T-cell (primary cell): ENCODE results near the gene DUS2. TPM values are rescaled to one million over a fixed set of nuclear protein-coding genes. Genes with fewer than 3 reads are reported as not detected.
A peak's percentile ranks its signal among the peaks of the same experiment; 100 is the strongest.
"Not testable (repeated sequence)": the region's sequence is repeated elsewhere in the genome, so short reads cannot be mapped to it uniquely, and the experiment has no call there.

Experiments used
- ATAC-seq, 4 experiments: fragments of 200-7000 bp in 3 of 4; fragments of 150-1000 bp in 1 of 4; cut with Tn5 transposase; replicated peaks in 1 of 4; 1 replicate in 3 of 4; 2 replicates in 1 of 4; pipeline ENCODE4 v1.10.0; 2021; ENCODE audit warnings: moderate library complexity in 3 of 4, mild to moderate bottlenecking in 2 of 4, moderate number of reproducible peaks in 1 of 4
- CTCF ChIA-PET, 2 donors: fragments of 300-600 bp; sonication (Branson Sonifier 250); formaldehyde crosslinking; loops; one replicate each; lab custom pipeline; 2022; ENCODE audit warnings: antibody characterized with exemption in 2 of 2; lab: Charles Lee
- POLR2A ChIA-PET, 2 donors: fragments of 300-600 bp; sonication (Branson Sonifier 250); formaldehyde crosslinking; loops; one replicate each; lab custom pipeline; 2022; ENCODE audit warnings: antibody characterized with exemption in 2 of 2; lab: Charles Lee
- DNase-seq, 35 experiments: peaks; one replicate each; pipeline versions ENCODE4 v3.0.0 to v3.0.0-alpha.2; 2013 to 2023
- H3K27ac ChIP-seq: one replicate; pipeline ENCODE4 v1.5.1; 2013; ENCODE audit warnings: low read length
- H3K27me3 ChIP-seq, 2 experiments: replicated peaks in 1 of 2; 1 replicate in 1 of 2; 2 replicates in 1 of 2; pipeline versions ENCODE4 v1.6.1 to v1.7.0; 2013; ENCODE audit warnings: low read length in 1 of 2, mixed read lengths in 1 of 2; ENCODE audit not compliant: control insufficient read depth in 2 of 2, insufficient read depth in 2 of 2; ENCODE audit errors: extremely low read depth in 1 of 2
- H3K36me3 ChIP-seq, 2 donors: 1 replicate in 1 of 2; 2 replicates in 1 of 2; pipeline versions ENCODE4 v1.6.1 to v1.7.0; 2013; ENCODE audit warnings: low read length in 1 of 2; ENCODE audit not compliant: control insufficient read depth in 2 of 2, insufficient read depth in 1 of 2; ENCODE audit errors: extremely low read depth in 1 of 2
- H3K4me1 ChIP-seq, 2 experiments: 1 replicate in 1 of 2; 2 replicates in 1 of 2; pipeline versions ENCODE4 v1.6.1 to v1.7.0; 2013; ENCODE audit warnings: low read length in 2 of 2, mixed read lengths in 1 of 2; ENCODE audit not compliant: insufficient read depth in 2 of 2, control insufficient read depth in 1 of 2; ENCODE audit errors: extremely low read depth in 1 of 2
- H3K4me3 ChIP-seq, 2 donors: 1 replicate in 1 of 2; 2 replicates in 1 of 2; pipeline versions ENCODE4 v1.5.1 to v1.7.0; 2013; ENCODE audit warnings: mild to moderate bottlenecking in 2 of 2, low read length in 1 of 2, moderate library complexity in 1 of 2; ENCODE audit not compliant: control insufficient read depth in 1 of 2; ENCODE audit errors: extremely low read depth in 1 of 2
- H3K9me3 ChIP-seq: 2 replicates; pipeline ENCODE4 v1.7.0; 2013
- H3K27ac Mint-ChIP-seq, 2 donors: one replicate each; pipeline ENCODE4 v1.8.0; 2020 to 2021; ENCODE audit warnings: mild to moderate bottlenecking in 2 of 2, mixed read lengths in 2 of 2
- H3K27me3 Mint-ChIP-seq, 2 donors: one replicate each; pipeline ENCODE4 v1.8.0; 2021 to 2022; ENCODE audit warnings: mixed read lengths in 2 of 2
- H3K36me3 Mint-ChIP-seq: one replicate; pipeline ENCODE4 v1.8.0; 2021; ENCODE audit warnings: mixed read lengths
- H3K4me1 Mint-ChIP-seq, 3 donors: one replicate each; pipeline ENCODE4 v1.8.0; 2020 to 2022; ENCODE audit warnings: mixed read lengths in 3 of 3, mild to moderate bottlenecking in 1 of 3
- H3K4me3 Mint-ChIP-seq, 3 donors: one replicate each; pipeline ENCODE4 v1.8.0; 2020 to 2022; ENCODE audit warnings: mild to moderate bottlenecking in 3 of 3, mixed read lengths in 3 of 3, moderate library complexity in 3 of 3
- H3K9me3 Mint-ChIP-seq, 3 donors: one replicate each; pipeline ENCODE4 v1.8.0; 2020 to 2022; ENCODE audit warnings: mixed read lengths in 3 of 3
- WGBS: methylation state at CpG from one replicate; pipeline ENCODE4 v1.1.5; 2013; ENCODE audit warnings: missing lambda C conversion rate; ENCODE audit not compliant: insufficient coverage; 5-methylcytosine and 5-hydroxymethylcytosine counted together
- total RNA-seq, 35 experiments: library from RNA in 6 of 35; stranded (reverse) in 6 of 35; fragments of 120-200 nt in 1 of 35; gene quantifications; one replicate each; pipeline versions ENCODE4 v1.2.1 to v1.2.4 and lab custom pipeline; 2013 to 2026

The DUS2 gene
- total RNA-seq, 5 donors from 2014 or later (not counting 1 experiment from before 2014, with no cell fraction given) = 14.5 to 19.4 (median 15.8) TPM

DNA sequence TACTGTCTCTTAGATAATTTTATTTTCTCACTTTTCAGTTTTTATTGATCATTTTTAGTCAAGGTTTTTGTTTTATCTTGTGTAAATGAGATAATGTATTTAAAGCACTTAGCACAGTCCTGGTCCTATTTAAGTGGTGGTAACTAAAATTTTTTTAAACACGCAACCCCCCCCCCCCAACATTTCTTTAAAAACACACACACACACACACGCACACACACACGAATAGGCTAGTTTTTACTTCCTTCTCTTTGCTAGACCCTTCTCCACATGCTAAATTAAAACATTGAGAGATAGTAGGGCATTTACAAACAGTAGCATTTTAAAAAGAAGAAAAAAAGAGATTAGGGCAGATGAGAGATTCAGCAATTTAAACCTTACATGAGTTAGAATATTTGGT lies 67.0 kb downstream of the DUS2 start:
- Histone ChIP-seq H3K36me3 (peaks cover 0 to 3% of the 10 kb centered on the region in 2 donors), H3K4me3 (no peak overlapping the region), H3K27ac (peak overlapping the region; percentile 16), H3K27me3 (no peaks in the 10 kb centered on the region), H3K4me1 (peaks cover 31 to 42% of the 10 kb centered on the region in 2 experiments), H3K9me3 (no peaks in the 10 kb centered on the region)
- ATAC-seq (no peak), DNase-seq (no peak)
- no CpG with 5 or more reads among the region's 3 CpGs for WGBS
- Mint-ChIP-seq H3K36me3 (no peaks in the 10 kb centered on the region), H3K4me1 (peaks cover 69 to 79% (median 75%) of the 10 kb centered on the region in 3 donors), H3K9me3 (no peaks in the 10 kb centered on the region), H3K27ac (peak overlapping the region; percentile 85 to 92), H3K27me3 (no peaks in the 10 kb centered on the region), H3K4me3 (peak overlapping the region; percentile 64 to 74 (median 69))
- ChIA-PET CTCF (interaction anchor here in 1 of 2 donors (1.1 kb wide), 1 partner anchor 127 kb away, joined by 6 read pairs; no protein-coding TSS in a partner anchor), POLR2A (interaction anchor here in 1 of 2 donors (0.8 kb wide), 1 partner anchor 10 kb away, joined by 5 read pairs; no protein-coding TSS in a partner anchor)

DNA sequence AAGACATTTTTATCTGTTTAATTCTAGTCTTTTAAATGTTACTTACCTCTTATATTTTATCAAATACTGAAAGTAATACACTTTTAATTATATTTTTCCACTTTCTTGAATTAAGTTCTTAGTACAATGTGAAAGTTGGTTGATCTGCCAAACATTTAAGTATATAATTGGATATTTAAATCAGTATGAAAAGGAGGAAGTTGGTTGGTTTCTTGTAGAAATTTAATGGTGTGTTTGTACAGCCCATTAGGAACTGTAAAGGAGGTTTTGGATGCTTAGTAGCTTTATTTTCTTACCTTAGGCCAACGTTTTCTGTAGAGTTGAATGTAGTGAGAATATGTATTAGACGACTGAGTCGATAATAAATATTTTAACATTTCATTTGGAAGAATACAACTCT lies 67.4 kb downstream of the DUS2 start:
- ChIA-PET POLR2A (no interaction called here), CTCF (interaction anchor here (0.5 to 1.1 kb wide), 4 partner anchors 9 to 201 kb away, joined by 3 to 6 read pairs (median 4); no protein-coding TSS in a partner anchor)
- no peak for DNase-seq
- Histone ChIP-seq H3K4me3 (no peak overlapping the region), H3K4me1 (peaks cover 35 to 42% of the 10 kb centered on the region in 2 experiments), H3K36me3 (peaks cover 0 to 3% of the 10 kb centered on the region in 2 donors), H3K9me3 (no peaks in the 10 kb centered on the region), H3K27ac (no peak overlapping the region), H3K27me3 (no peaks in the 10 kb centered on the region)
- Mint-ChIP-seq H3K36me3 (no peaks in the 10 kb centered on the region), H3K4me1 (peaks cover 72 to 83% (median 78%) of the 10 kb centered on the region in 3 donors), H3K27me3 (no peaks in the 10 kb centered on the region), H3K9me3 (no peaks in the 10 kb centered on the region), H3K4me3 (peak overlapping the region; percentile 64 to 74 (median 69)), H3K27ac (peak overlapping the region; percentile 85 to 92)
- WGBS = no CpG with 5 or more reads among the region's 3 CpGs
- ATAC-seq = no peak

- no peak overlapping the region for H3K4me3 ChIP-seq
- WGBS = no CpG with 5 or more reads among the region's 5 CpGs
Measured at GRCh38 chr16:68091380-68092261, 68.5 kb downstream of the DUS2 start.

GRCh38 chr16:68092275-68092674 lies 69.2 kb downstream of the DUS2 start:
- Mint-ChIP-seq H3K4me1 (peaks cover 88 to 93% (median 90%) of the 10 kb centered on the region in 3 donors), H3K4me3 (peak overlapping the region in 1 of 3 donors; percentile 69), H3K27ac (peak overlapping the region in 1 of 2 donors; percentile 88)
- not testable (repeated sequence) for H3K36me3 ChIP-seq, H3K4me3 ChIP-seq, H3K36me3 Mint-ChIP-seq, H3K9me3 Mint-ChIP-seq, ATAC-seq, DNase-seq, H3K27me3 ChIP-seq, H3K9me3 ChIP-seq, H3K27ac ChIP-seq, H3K27me3 Mint-ChIP-seq
- H3K4me1 ChIP-seq = peaks cover 43 to 48% of the 10 kb centered on the region in 2 experiments
- ChIA-PET POLR2A (interaction anchor here (0.6 to 0.7 kb wide), 3 partner anchors 54 to 105 kb away, joined by 3 read pairs; no protein-coding TSS in a partner anchor), CTCF (interaction anchor here (0.6 to 4.0 kb wide), 6 partner anchors 15 to 377 kb away, joined by 4 to 16 read pairs (median 10); no protein-coding TSS in a partner anchor)
- 82% methylated on average over 4 of the region's 10 CpGs for WGBS

More at GRCh38 chr16:68091380-68092261, 68.5 kb downstream of the DUS2 start:
- no peak for ATAC-seq
- Histone ChIP-seq H3K9me3 (no peaks in the 10 kb centered on the region), H3K27ac (no peak overlapping the region), H3K4me1 (peaks cover 43 to 48% of the 10 kb centered on the region in 2 experiments), H3K36me3 (peaks cover 0 to 3% of the 10 kb centered on the region in 2 donors), H3K27me3 (no peaks in the 10 kb centered on the region)
- no peak for DNase-seq
- H3K27ac Mint-ChIP-seq = peak overlapping the region; percentile 68 to 88
- no peaks in the 10 kb centered on the region for H3K36me3 Mint-ChIP-seq
- CTCF ChIA-PET = interaction anchor here (0.6 to 4.0 kb wide), 6 partner anchors 16 to 378 kb away, joined by 4 to 16 read pairs (median 7); no protein-coding TSS in a partner anchor
- POLR2A ChIA-PET = interaction anchor here in 1 of 2 donors (0.6 kb wide), 1 partner anchor 88 kb away, joined by 3 read pairs; no protein-coding TSS in a partner anchor
- peaks cover 82 to 92% (median 88%) of the 10 kb centered on the region in 3 donors for H3K4me1 Mint-ChIP-seq
- peak overlapping the region; percentile 6 to 69 (median 37) for H3K4me3 Mint-ChIP-seq
- no peaks in the 10 kb centered on the region for H3K27me3 Mint-ChIP-seq
- H3K9me3 Mint-ChIP-seq = no peaks in the 10 kb centered on the region

DNA sequence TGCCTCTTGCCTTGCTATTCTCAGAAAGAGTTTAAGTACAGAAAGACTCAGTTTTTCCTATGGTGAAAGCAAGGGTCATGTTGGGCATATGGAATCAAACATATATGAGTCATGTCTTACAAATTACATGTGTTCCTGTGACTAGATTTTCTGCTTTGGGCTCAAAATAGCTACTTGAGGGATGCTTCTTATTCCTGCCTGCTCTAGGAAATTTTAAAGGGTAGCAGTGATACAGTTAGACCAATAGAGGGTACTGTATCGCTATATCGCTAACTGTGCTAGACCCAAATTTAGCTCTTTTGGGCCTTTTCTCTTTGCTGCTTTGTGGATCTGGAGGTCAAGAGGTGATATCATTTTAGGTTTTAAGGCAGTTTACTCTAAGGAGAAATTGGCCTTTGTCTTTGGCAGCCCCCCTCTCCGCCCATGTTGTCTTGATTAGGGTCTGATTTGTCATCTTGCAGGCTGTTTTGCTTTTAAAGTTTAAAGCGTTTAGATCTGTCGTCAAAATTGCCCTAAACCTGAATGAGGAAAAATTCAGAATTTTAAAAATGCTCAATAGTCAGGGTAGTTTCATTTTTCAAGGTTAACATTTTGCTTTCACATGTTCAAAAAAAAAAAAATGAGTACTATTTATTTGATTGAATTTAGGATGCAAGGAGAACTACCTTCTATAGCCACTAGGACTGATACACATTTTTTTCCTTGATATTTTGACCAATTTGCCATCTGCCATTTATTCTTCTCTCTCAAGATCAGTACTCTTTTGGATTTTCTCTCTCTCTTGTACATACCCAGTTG lies 70.9 kb downstream of the DUS2 start:
- peak overlapping the region; percentile 21 to 50 (median 35) for H3K4me3 Mint-ChIP-seq
- H3K4me1 ChIP-seq = peaks cover 37 to 45% of the 10 kb centered on the region in 2 experiments

More for the DNA sequence above, 70.9 kb downstream of the DUS2 start:
- Mint-ChIP-seq H3K4me1 (peaks cover 89 to 91% (median 91%) of the 10 kb centered on the region in 3 donors), H3K27me3 (no peaks in the 10 kb centered on the region), H3K36me3 (no peaks in the 10 kb centered on the region), H3K27ac (peak overlapping the region; percentile 76 to 79), H3K9me3 (no peaks in the 10 kb centered on the region)
- WGBS = 74% methylated on average over 2 of the region's 5 CpGs
- Histone ChIP-seq H3K9me3 (no peaks in the 10 kb centered on the region), H3K4me3 (no peak overlapping the region), H3K27ac (peak overlapping the region; percentile 47), H3K36me3 (peaks cover 0 to 7% of the 10 kb centered on the region in 2 donors), H3K27me3 (no peaks in the 10 kb centered on the region)
- peak; percentile 77 to 86 (median 80) for ATAC-seq
- POLR2A ChIA-PET = interaction anchor here (0.5 to 0.7 kb wide), 3 partner anchors 117 to 176 kb away, joined by 3 to 4 read pairs (median 3); no protein-coding TSS in a partner anchor
- CTCF ChIA-PET = interaction anchor here (0.6 to 4.0 kb wide), 25 partner anchors 9 to 144 kb away, joined by 3 to 18 read pairs (median 4); partner anchors contain the start of gene NFATC3 (in 1 of the 2)
- peak in 2 of 35 experiments; percentile 14 to 62 for DNase-seq
